Caco-2 (cell line): ENCODE results near the gene WNT10A. TPM values are rescaled to one million over a fixed set of nuclear protein-coding genes. Genes with fewer than 3 reads are reported as not detected.

Experiments used
- BruUV-seq: library from RNA; stranded (reverse); fragments of 400-500 nt; replicated peaks from 2 replicates; lab custom pipeline; 2021; lab: Mats Ljungman, UMichigan
- CTCF ChIA-PET: fragments of 300-600 bp; sonication (Branson Sonifier 250); formaldehyde crosslinking; loops from one replicate; lab custom pipeline; 2022; ENCODE audit warnings: antibody characterized with exemption; lab: Charles Lee
- POLR2A ChIA-PET: fragments of 300-600 bp; sonication (Branson Sonifier 250); formaldehyde crosslinking; loops from one replicate; lab custom pipeline; 2022; ENCODE audit warnings: antibody characterized with exemption; lab: Charles Lee
- DNase-seq, 2 experiments: peaks; one replicate each; pipeline versions ENCODE4 v3.0.0 to v3.0.0-alpha.2; 2020 to 2022
- H3K27me3 ChIP-seq: replicated peaks from 2 replicates; pipeline ENCODE4 v1.6.0; 2011; ENCODE audit warnings: low read length; ENCODE audit not compliant: control insufficient read depth, insufficient read depth
- H3K36me3 ChIP-seq: 2 replicates; pipeline ENCODE4 v1.5.1; 2011; ENCODE audit warnings: low read length; ENCODE audit not compliant: control insufficient read depth, insufficient read depth
- H3K4me1 ChIP-seq: fragments of 250-450 bp; sonication (Bioruptor Pico); 2 replicates; pipeline ENCODE4 v1.5.1; 2020; ENCODE audit warnings: mild to moderate bottlenecking
- H3K4me3 ChIP-seq: 2 replicates; pipeline ENCODE4 v1.5.1; 2011; ENCODE audit warnings: low read depth, mild to moderate bottlenecking, control low read depth, low read length
- H3K9me3 ChIP-seq: fragments of 250-450 bp; sonication (Bioruptor Pico); 2 replicates; pipeline ENCODE4 v1.5.1; 2020; ENCODE audit warnings: mild to moderate bottlenecking, moderate library complexity
- H3K27ac Mint-ChIP-seq: one replicate; pipeline ENCODE4 v1.8.0; 2022; ENCODE audit warnings: mixed read lengths; ENCODE audit not compliant: unreplicated experiment
- H3K27me3 Mint-ChIP-seq: one replicate; pipeline ENCODE4 v1.8.0; 2022; ENCODE audit warnings: mixed read lengths; ENCODE audit not compliant: insufficient read depth, unreplicated experiment
- H3K36me3 Mint-ChIP-seq: one replicate; pipeline ENCODE4 v1.8.0; 2022; ENCODE audit warnings: mild to moderate bottlenecking, mixed read lengths; ENCODE audit not compliant: insufficient read depth, unreplicated experiment
- H3K4me1 Mint-ChIP-seq: one replicate; pipeline ENCODE4 v1.8.0; 2022; ENCODE audit warnings: low read depth, mixed read lengths; ENCODE audit not compliant: unreplicated experiment
- H3K4me3 Mint-ChIP-seq: one replicate; pipeline ENCODE4 v1.8.0; 2022; ENCODE audit warnings: mild to moderate bottlenecking, moderate library complexity, mixed read lengths; ENCODE audit not compliant: unreplicated experiment
- H3K9me3 Mint-ChIP-seq: one replicate; pipeline ENCODE4 v1.8.0; 2022; ENCODE audit warnings: mixed read lengths; ENCODE audit not compliant: unreplicated experiment
- intact Hi-C: fragments of 100-400 bp; cut with micrococcal nuclease; formaldehyde crosslinking; loops from one replicate; pipeline ENCODE4 v1.10.0; 2022; ENCODE audit not compliant: unreplicated experiment
- total RNA-seq: library from RNA; stranded (reverse); gene quantifications from 2 replicates; pipeline ENCODE4 v1.2.3, GENCODE V29; 2022
- TF ChIP-seq, protein P1 (sequence below), 2 experiments: fragments of 200-600 bp in 1 of 2; IDR thresholded peaks; 1 replicate in 1 of 2; 2 replicates in 1 of 2; pipeline versions ENCODE4 v1.5.1 to v1.8.0; 2011 to 2022; ENCODE audit warnings: antibody characterized with exemption in 1 of 2, control low read depth in 1 of 2, inconsistent platforms in 1 of 2, low read depth in 1 of 2, low read length in 1 of 2, mild to moderate bottlenecking in 1 of 2, moderate library complexity in 1 of 2; ENCODE audit not compliant: insufficient read depth in 1 of 2, severe bottlenecking in 1 of 2, unreplicated experiment in 1 of 2

The WNT10A gene
- total RNA-seq, 1 experiment from 2014 or later: 1.2 TPM

GRCh38 chr2:218852911-218853667 lies 27.6 kb upstream of the WNT10A start:
- Histone ChIP-seq H3K36me3 (no peaks in the 10 kb centered on the region), H3K4me3 (no peak overlapping the region), H3K27me3 (no peaks in the 10 kb centered on the region), H3K4me1 (peaks cover 26% of the 10 kb centered on the region), H3K9me3 (no peaks in the 10 kb centered on the region)
- H3K27ac Mint-ChIP-seq: no peak overlapping the region
- H3K9me3 Mint-ChIP-seq: no peaks in the 10 kb centered on the region
- ChIA-PET CTCF (interaction anchor here (0.8 to 3.6 kb wide), 4 partner anchors 8 to 45 kb away, joined by 3 to 18 read pairs (median 4); no protein-coding TSS in a partner anchor), POLR2A (interaction anchor here (0.7 kb wide), 1 partner anchor 353 kb away, joined by 3 read pairs; no protein-coding TSS in a partner anchor)
- H3K4me3 Mint-ChIP-seq: no peak overlapping the region
- H3K36me3 Mint-ChIP-seq: no peaks in the 10 kb centered on the region
- BruUV-seq: no TSS peak
- DNase-seq: peak; percentile 64 to 75
- intact Hi-C loops: loop anchor here (1.0 to 5.0 kb wide), 3 partner anchors 23 to 139 kb away; partner anchors contain the start of gene CRYBA2
- TF ChIP-seq, protein P1, sequence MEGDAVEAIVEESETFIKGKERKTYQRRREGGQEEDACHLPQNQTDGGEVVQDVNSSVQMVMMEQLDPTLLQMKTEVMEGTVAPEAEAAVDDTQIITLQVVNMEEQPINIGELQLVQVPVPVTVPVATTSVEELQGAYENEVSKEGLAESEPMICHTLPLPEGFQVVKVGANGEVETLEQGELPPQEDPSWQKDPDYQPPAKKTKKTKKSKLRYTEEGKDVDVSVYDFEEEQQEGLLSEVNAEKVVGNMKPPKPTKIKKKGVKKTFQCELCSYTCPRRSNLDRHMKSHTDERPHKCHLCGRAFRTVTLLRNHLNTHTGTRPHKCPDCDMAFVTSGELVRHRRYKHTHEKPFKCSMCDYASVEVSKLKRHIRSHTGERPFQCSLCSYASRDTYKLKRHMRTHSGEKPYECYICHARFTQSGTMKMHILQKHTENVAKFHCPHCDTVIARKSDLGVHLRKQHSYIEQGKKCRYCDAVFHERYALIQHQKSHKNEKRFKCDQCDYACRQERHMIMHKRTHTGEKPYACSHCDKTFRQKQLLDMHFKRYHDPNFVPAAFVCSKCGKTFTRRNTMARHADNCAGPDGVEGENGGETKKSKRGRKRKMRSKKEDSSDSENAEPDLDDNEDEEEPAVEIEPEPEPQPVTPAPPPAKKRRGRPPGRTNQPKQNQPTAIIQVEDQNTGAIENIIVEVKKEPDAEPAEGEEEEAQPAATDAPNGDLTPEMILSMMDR (IDR thresholded peaks at IDR 0.05; ENCODE audit: insufficient read depth in 1 of 2, low read depth in 1 of 2, low read length in 1 of 2, severe bottlenecking in 1 of 2, unreplicated experiment in 1 of 2): peak; percentile 87 to 91
- peaks cover 3% of the 10 kb centered on the region for H3K27me3 Mint-ChIP-seq
- H3K4me1 Mint-ChIP-seq: peaks cover 37% of the 10 kb centered on the region

DNA sequence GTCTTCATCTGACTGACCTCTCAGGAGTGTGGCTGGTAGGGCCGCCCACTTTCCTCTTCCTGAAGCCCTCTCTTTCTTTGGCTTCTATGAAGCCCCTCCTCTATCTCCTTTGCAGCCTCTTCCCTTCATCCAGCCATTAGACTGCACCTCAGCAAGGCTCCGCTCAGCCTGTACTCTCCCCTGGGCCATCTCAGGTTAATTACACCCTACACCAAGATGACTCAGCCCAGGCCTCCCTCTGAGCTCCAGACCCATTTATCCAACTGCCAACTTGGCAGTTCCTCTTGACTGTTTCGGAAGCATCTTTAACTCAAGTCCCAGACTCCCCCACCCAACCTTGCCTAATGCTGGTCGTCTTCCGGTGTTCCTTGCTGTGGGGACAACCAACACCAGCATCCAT lies 26.9 kb upstream of the WNT10A start:
- no TSS peak for BruUV-seq
- peak in 1 of 2 experiments; percentile 58 for DNase-seq
- Histone ChIP-seq H3K4me3 (no peak overlapping the region), H3K9me3 (no peaks in the 10 kb centered on the region), H3K36me3 (no peaks in the 10 kb centered on the region), H3K4me1 (peaks cover 32% of the 10 kb centered on the region), H3K27me3 (peaks cover 2% of the 10 kb centered on the region; the same call in 1 of the 2 replicates)
- Mint-ChIP-seq H3K27me3 (peaks cover 7% of the 10 kb centered on the region), H3K36me3 (peaks cover under 1% of the 10 kb centered on the region), H3K4me3 (no peak overlapping the region), H3K4me1 (peaks cover 43% of the 10 kb centered on the region), H3K9me3 (no peaks in the 10 kb centered on the region), H3K27ac (no peak overlapping the region)
- TF ChIP-seq, protein P1 (IDR thresholded peaks at IDR 0.05; ENCODE audit: insufficient read depth in 1 of 2, low read depth in 1 of 2, low read length in 1 of 2, severe bottlenecking in 1 of 2, unreplicated experiment in 1 of 2): no peak
- ChIA-PET POLR2A (no interaction called here), CTCF (interaction anchor here (0.9 kb wide), 2 partner anchors 23 to 44 kb away, joined by 3 read pairs; no protein-coding TSS in a partner anchor)
- intact Hi-C loops: loop anchor here (1.0 to 5.0 kb wide), 3 partner anchors 23 to 139 kb away; partner anchors contain the start of gene CRYBA2

DNA sequence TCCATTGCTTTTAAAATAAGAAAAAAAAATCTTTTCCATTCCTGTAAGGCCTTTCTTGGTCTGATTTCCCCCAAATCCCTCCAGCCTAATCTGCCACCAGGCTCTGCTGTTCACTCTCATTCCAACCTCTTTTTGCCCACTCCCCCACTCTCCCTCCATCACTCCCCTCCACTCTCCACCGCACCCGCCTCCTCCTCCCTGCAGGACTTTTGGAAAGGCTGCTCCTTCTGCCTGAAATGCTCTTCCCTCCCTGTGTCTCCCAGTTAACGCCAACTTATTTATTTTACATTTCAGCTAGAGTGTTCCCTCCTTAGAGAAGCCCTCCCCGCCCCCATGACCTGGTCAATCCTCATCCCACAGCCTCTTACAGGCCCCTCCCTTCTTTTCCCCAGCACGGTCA lies 25.8 kb upstream of the WNT10A start:
- Mint-ChIP-seq H3K27ac (no peak overlapping the region), H3K36me3 (peaks cover 5% of the 10 kb centered on the region), H3K27me3 (peaks cover 7% of the 10 kb centered on the region), H3K9me3 (no peaks in the 10 kb centered on the region), H3K4me3 (no peak overlapping the region), H3K4me1 (peaks cover 43% of the 10 kb centered on the region)
- H3K36me3 ChIP-seq: no peaks in the 10 kb centered on the region
- BruUV-seq: no TSS peak
- TF ChIP-seq, protein P1 (IDR thresholded peaks at IDR 0.05; ENCODE audit: insufficient read depth in 1 of 2, low read depth in 1 of 2, low read length in 1 of 2, severe bottlenecking in 1 of 2, unreplicated experiment in 1 of 2): no peak
- H3K4me3 ChIP-seq: no peak overlapping the region
- CTCF ChIA-PET: interaction anchor here (1.3 kb wide), 1 partner anchor 44 kb away, joined by 4 read pairs; no protein-coding TSS in a partner anchor
- POLR2A ChIA-PET: no interaction called here
- no peaks in the 10 kb centered on the region for H3K9me3 ChIP-seq
- peaks cover 36% of the 10 kb centered on the region for H3K4me1 ChIP-seq
- peaks cover 4% of the 10 kb centered on the region; the same call in 1 of the 2 replicates for H3K27me3 ChIP-seq
- DNase-seq: no peak
- intact Hi-C loops: loop anchor here (5.0 kb wide), 1 partner anchor 137 kb away; the partner anchor contains the start of gene CRYBA2
